Keratinocyte (primary cell): ENCODE measurements around the gene DOCK1. TPM values are rescaled to one million over a fixed set of nuclear protein-coding genes. Genes with fewer than 3 reads are reported as not detected.

Experiments used
- DNase-seq: peaks from one replicate; pipeline ENCODE4 v3.0.0-alpha.2; 2011; ENCODE audit warnings: low read depth, missing footprints, low spot score
- FAIRE-seq: peaks from 2 replicates; lab custom pipeline; 2011; peaks lifted over from hg19 to GRCh38; lab: Jason Lieb, UNC
- H2AFZ ChIP-seq: 2 replicates; pipeline ENCODE4 v1.6.0; 2012; ENCODE audit warnings: low read length, control low read depth, inconsistent platforms; ENCODE audit not compliant: control insufficient read depth
- H3K27ac ChIP-seq: 2 replicates; pipeline ENCODE4 v1.5.1; 2011; ENCODE audit warnings: low read length; ENCODE audit not compliant: control insufficient read depth, insufficient read depth
- H3K27me3 ChIP-seq: 3 replicates; pipeline ENCODE4 v1.6.0; 2011; ENCODE audit warnings: low read length; ENCODE audit not compliant: control insufficient read depth, insufficient read depth; ENCODE audit errors: extremely low read depth
- H3K36me3 ChIP-seq, 2 experiments: 2 replicates in 1 of 2; 3 replicates in 1 of 2; pipeline ENCODE4 v1.5.1; 2011; ENCODE audit warnings: low read length in 2 of 2, mild to moderate bottlenecking in 1 of 2; ENCODE audit not compliant: control insufficient read depth in 2 of 2, insufficient read depth in 2 of 2; ENCODE audit errors: extremely low read depth in 1 of 2
- H3K4me1 ChIP-seq: 3 replicates; pipeline ENCODE4 v1.5.1; 2011; ENCODE audit warnings: low read length; ENCODE audit not compliant: control insufficient read depth, insufficient read depth; ENCODE audit errors: extremely low read depth
- H3K4me2 ChIP-seq: 3 replicates; pipeline ENCODE4 v1.6.0; 2011; ENCODE audit warnings: low read depth, low read length; ENCODE audit not compliant: control insufficient read depth, insufficient read depth; ENCODE audit errors: extremely low read depth
- H3K4me3 ChIP-seq, 3 experiments: fragments of 200-600 bp in 1 of 3; sonication (generic) in 1 of 3; 2 replicates in 2 of 3; 3 replicates in 1 of 3; pipeline ENCODE4 v1.5.1; 2011 to 2016; ENCODE audit warnings: low read length in 3 of 3, mild to moderate bottlenecking in 3 of 3, control low read depth in 2 of 3, inconsistent platforms in 1 of 3, low read depth in 1 of 3, mixed read lengths in 1 of 3, mixed run types in 1 of 3, moderate library complexity in 1 of 3; ENCODE audit not compliant: control insufficient read depth in 2 of 3, insufficient read depth in 2 of 3; ENCODE audit errors: extremely low read depth in 1 of 3
- H3K79me2 ChIP-seq: 2 replicates; pipeline ENCODE4 v1.6.0; 2012; ENCODE audit warnings: low read length; ENCODE audit not compliant: control insufficient read depth, insufficient read depth
- H3K9ac ChIP-seq: 3 replicates; pipeline ENCODE4 v1.6.0; 2011; ENCODE audit warnings: low read length; ENCODE audit not compliant: control insufficient read depth, insufficient read depth; ENCODE audit errors: extremely low read depth
- H3K9me1 ChIP-seq: 3 replicates; pipeline ENCODE4 v1.6.0; 2011; ENCODE audit warnings: low read length; ENCODE audit not compliant: control insufficient read depth, insufficient read depth; ENCODE audit errors: extremely low read depth
- H3K9me3 ChIP-seq: 2 replicates; pipeline ENCODE4 v1.5.1; 2012; ENCODE audit warnings: low read depth, low read length; ENCODE audit not compliant: control insufficient read depth
- H4K20me1 ChIP-seq: 3 replicates; pipeline ENCODE4 v1.6.0; 2011; ENCODE audit warnings: low read length; ENCODE audit not compliant: control insufficient read depth, insufficient read depth; ENCODE audit errors: extremely low read depth
- CTCF ChIP-seq, 3 experiments: IDR thresholded peaks in 1 of 3; conservative IDR thresholded peaks in 1 of 3; optimal IDR thresholded peaks in 1 of 3; 2 replicates in 2 of 3; 3 replicates in 1 of 3; pipeline versions ENCODE3 to v1.5.1; 2011; ENCODE audit warnings: low read length in 3 of 3, mild to moderate bottlenecking in 3 of 3, moderate library complexity in 2 of 3, control low read depth in 1 of 3, inconsistent platforms in 1 of 3; ENCODE audit not compliant: insufficient read depth in 2 of 3; ENCODE audit errors: extremely low read depth in 1 of 3
- EZH2 ChIP-seq: IDR thresholded peaks from one replicate; pipeline ENCODE4 v1.6.1; 2012; ENCODE audit warnings: inconsistent platforms, mild to moderate bottlenecking, low read length, moderate library complexity
- dilution Hi-C: fragments of 300-500 bp; cut with MboI; formaldehyde crosslinking; loops from one replicate; pipeline ENCODE4 v1.7.0; 2020; ENCODE audit warnings: low sequenced_read_pairs; ENCODE audit not compliant: extremely low pct_ligation_motif_present
- polyA plus RNA-seq, 5 experiments: library from polyadenylated mRNA; depleted of rRNA in 3 of 5; stranded (reverse) in 3 of 5; stranded (forward) in 1 of 5; unstranded in 1 of 5; fragments of >200 nt; gene quantifications; 1 replicate in 1 of 5; 2 replicates in 3 of 5; 3 replicates in 1 of 5; pipeline versions ENCODE4 v1.2.1 to v1.2.3, GENCODE V29; 2011 to 2012; ENCODE audit warnings: missing spikeins in 2 of 5, low read depth in 1 of 5, low replicate concordance in 1 of 5

DOCK1 gene
- polyA plus RNA-seq, 1 donor (not counting 4 experiments of a cell fraction or from before 2014, with no cell fraction given), result 15.7 TPM

GRCh38 chr10:127267442-127267841 lies 362.2 kb downstream of the DOCK1 start:
- no peaks in the 10 kb centered on the region for H3K9me1 ChIP-seq
- peaks cover 0 to 4% of the 10 kb centered on the region in 2 experiments for H3K36me3 ChIP-seq
- no peaks in the 10 kb centered on the region for H3K4me1 ChIP-seq
- H3K27me3 ChIP-seq, result no peaks in the 10 kb centered on the region
- no peak overlapping the region for H3K27ac ChIP-seq
- H2AFZ ChIP-seq, result no peak overlapping the region
- TF ChIP-seq CTCF (optimal IDR thresholded peaks at IDR 0.05 in 1 of 3, IDR thresholded peaks at IDR 0.05 in 1 of 3, conservative IDR thresholded peaks at IDR 0.05 in 1 of 3; ENCODE audit: extremely low read depth in 1 of 3, insufficient read depth in 2 of 3, low read length in 3 of 3) (no peak), EZH2 (no peak)
- FAIRE-seq (no peak), DNase-seq (no peak)
- dilution Hi-C loops, result no loop called here
- no peaks in the 10 kb centered on the region for H3K9me3 ChIP-seq
- no peak overlapping the region for H3K4me3 ChIP-seq
- no peaks in the 10 kb centered on the region for H4K20me1 ChIP-seq
- no peak overlapping the region for H3K9ac ChIP-seq
- no peak overlapping the region for H3K4me2 ChIP-seq
- no peaks in the 10 kb centered on the region for H3K79me2 ChIP-seq

- FAIRE-seq, result no peak
- DNase-seq, result no peak
- H3K27me3 ChIP-seq, result no peaks in the 10 kb centered on the region
- TF ChIP-seq EZH2 (no peak), CTCF (optimal IDR thresholded peaks at IDR 0.05 in 1 of 3, IDR thresholded peaks at IDR 0.05 in 1 of 3, conservative IDR thresholded peaks at IDR 0.05 in 1 of 3; ENCODE audit: extremely low read depth in 1 of 3, insufficient read depth in 2 of 3, low read length in 3 of 3) (no peak)
- no peaks in the 10 kb centered on the region for H3K9me3 ChIP-seq
- peaks cover 3% of the 10 kb centered on the region for H3K9me1 ChIP-seq
- H3K27ac ChIP-seq, result no peak overlapping the region
- dilution Hi-C loops, result no loop called here
- no peaks in the 10 kb centered on the region for H3K4me1 ChIP-seq
- peaks cover 0 to 1% of the 10 kb centered on the region in 2 experiments for H3K36me3 ChIP-seq
- H3K4me3 ChIP-seq, result no peak overlapping the region
- H3K79me2 ChIP-seq, result no peaks in the 10 kb centered on the region
- H4K20me1 ChIP-seq, result no peaks in the 10 kb centered on the region
- H3K9ac ChIP-seq, result no peak overlapping the region
- H2AFZ ChIP-seq, result no peak overlapping the region
- no peak overlapping the region for H3K4me2 ChIP-seq
Observed at GRCh38 chr10:127272076-127272475, 366.8 kb downstream of the DOCK1 start.
